NCI-H2107 treated with DMSO at 0.1 percent for 48 hours (cell line): ENCODE results near the gene MCM10.
A peak's percentile ranks its signal among the peaks of the same experiment; 100 is the strongest.

Experiments used
- DNase-seq: peaks from one replicate; lab custom pipeline; 2025; ENCODE audit not compliant: unreplicated experiment; lab: John Stamatoyannopoulos, UW

MCM10 gene

DNA sequence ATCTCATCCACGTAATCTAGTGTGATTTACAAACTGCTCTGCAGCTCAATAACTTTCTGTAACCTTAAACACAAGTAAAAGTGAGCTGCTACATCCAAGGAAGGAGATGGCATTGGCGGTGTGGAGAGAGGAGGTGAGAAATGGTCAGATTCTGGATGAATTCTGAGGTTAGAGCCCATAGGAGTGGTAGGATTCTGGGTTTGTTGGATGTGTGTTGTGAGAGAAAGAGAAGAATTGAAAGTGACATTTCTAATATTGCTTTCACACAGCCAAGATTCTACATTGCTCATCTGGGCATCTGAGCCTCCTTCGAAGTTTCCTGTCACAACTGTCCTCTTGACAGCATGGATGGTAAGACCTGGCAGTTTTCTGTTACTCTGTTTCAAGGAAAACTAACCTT lies 2.5 kb downstream of the MCM10 start:
- no peak for DNase-seq

DNA sequence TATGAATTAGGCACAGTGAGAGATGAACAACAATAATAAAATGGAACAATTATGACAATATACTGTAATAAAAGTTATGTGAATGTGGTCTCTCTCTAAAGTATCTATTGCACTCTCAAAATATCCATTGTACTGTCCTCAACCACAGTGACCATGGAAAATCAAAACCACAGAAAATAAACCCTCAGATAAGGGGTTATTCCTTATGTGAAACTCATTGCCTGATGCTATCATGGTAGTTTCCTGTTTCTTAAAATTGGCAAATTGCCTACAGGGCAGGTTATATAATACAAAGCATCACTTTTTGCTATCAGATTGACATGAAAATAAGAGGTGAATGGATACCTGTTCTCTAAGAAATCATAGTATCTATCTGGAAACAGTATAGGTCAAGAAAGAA lies 3.8 kb downstream of the MCM10 start:
- no peak for DNase-seq

DNA sequence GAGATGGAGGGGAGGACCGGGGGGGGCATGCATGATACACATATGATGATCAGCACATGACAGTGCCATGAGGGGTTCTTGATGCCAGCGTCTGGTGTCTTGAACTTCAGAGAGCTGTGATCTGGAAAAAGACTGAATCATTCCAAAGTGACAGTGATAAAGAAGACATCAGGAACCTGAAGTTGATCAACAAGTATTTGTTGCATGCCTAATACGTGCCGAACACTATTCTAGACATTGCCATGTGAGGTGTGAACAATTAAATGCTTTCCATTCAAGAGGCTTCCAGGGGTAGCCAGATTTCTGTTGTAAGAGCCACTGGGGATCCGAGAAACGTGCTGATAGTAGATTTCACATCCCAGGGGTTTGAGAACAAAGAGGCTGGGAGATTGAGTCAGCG lies 6.2 kb downstream of the MCM10 start:
- DNase-seq: no peak

DNA sequence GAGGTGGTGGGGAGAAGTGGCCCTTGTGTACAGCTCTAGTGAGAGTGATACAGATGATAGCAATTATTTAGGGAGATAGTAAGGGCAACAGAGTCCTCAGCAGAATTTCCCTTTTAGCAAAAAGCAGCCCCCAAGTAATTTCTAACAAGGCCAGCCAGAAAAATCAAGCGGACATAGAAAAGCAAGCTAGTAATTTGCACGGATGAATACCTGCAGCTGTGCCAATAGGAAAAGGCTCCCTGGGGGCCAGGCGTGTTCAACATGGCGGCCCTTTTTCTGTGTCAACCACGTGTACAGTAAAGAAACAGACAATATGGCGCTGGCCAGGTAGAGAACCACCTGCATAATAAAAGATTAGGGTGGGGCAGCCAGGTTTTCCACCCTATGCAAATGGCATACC lies 7.4 kb downstream of the MCM10 start:
- no peak for DNase-seq

DNA sequence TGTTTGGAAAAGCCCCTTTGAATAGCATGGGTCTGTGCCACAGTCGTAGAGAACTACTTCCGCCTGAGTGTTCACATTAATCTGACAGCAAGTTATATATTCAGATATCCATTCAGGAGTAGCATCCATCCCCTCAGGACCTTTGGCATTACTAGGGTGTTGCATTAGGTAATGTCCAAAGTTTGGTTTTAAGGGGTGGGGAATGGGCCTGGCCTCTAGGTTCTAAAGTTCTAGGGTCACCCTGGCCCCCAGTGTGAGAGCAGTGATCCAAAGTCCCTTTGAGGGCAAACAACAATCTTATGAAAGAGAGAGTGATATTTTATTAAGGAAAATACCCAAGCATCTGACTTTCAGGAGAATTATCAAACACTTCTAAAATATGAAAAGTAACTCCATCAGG lies 12.3 kb downstream of the MCM10 start:
- DNase-seq: no peak

DNA sequence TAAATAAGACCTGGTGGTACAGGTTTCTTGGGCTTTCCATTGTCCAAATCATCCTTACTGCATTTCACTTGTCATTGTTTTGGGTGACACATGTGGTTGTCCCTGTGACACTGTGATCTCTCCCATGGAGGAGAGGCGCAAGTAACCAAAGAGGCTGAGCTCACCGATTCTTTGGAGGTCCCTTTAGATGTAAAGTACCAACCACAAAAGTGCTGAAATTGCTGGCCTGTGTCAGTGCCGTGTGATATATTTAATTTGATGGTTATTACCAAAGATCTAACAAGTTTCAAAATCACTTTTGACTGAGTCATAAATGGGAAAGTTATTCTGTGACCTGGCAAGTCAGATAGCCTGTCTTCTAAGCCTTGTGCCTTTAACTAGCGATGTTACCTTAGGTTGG lies 19.4 kb downstream of the MCM10 start:
- no peak for DNase-seq

DNA sequence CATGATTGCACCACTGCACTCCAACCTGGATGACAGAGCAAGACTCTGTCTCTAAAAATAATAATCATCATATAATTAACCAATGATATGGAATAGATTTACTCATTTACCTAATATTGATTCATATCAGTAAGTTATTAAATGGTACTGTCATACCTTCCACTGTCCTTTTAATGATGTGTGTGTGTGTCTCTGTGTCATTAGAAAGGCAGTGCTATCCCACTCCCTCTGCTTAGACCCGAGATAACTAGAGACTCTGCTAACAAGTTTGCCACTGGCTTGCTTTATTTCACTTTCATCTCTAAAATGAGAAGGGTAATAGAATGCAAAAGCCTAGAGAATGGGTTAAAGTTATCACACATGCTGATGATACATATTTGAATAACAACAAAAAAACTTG lies 21.1 kb downstream of the MCM10 start:
- no peak for DNase-seq

DNA sequence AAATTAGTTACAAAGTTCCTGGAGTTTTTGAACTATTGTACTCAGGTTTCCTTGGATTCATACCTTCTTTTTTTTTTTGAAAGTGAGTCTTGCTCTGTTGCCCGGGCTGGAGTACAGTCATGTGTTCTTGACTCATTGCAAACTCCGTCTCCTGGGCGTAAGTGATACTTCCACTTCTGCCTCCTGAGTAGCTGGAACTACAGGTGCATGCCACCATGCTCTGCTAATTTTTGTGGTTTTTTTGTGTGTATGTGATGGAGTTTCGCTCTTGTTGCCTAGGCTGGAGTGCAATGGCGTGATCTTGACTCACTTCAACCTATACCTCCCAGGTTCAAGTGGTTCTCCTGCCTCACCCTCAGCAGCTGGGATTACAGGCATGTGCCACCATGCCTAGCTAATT lies 22.3 kb downstream of the MCM10 start:
- no peak for DNase-seq

DNA sequence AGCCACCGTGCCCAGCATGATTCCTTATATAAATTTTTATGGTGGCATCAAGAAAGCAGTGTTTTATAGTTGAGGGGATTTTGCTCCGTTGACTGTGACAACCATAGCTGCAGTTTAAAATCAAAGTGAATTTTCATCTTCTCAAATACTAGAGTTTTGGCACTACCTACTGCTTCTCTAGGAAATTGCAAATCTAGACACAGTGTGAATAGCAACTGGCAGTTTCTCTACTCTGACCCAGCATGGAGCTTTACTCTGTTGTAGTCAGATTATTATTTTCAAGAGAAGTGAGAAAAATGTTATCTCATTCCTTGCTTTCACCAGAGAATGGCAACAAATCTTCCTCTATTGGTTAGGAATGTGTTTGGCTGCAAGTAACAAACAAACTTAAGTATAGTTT lies 22.9 kb downstream of the MCM10 start:
- no peak for DNase-seq

DNA sequence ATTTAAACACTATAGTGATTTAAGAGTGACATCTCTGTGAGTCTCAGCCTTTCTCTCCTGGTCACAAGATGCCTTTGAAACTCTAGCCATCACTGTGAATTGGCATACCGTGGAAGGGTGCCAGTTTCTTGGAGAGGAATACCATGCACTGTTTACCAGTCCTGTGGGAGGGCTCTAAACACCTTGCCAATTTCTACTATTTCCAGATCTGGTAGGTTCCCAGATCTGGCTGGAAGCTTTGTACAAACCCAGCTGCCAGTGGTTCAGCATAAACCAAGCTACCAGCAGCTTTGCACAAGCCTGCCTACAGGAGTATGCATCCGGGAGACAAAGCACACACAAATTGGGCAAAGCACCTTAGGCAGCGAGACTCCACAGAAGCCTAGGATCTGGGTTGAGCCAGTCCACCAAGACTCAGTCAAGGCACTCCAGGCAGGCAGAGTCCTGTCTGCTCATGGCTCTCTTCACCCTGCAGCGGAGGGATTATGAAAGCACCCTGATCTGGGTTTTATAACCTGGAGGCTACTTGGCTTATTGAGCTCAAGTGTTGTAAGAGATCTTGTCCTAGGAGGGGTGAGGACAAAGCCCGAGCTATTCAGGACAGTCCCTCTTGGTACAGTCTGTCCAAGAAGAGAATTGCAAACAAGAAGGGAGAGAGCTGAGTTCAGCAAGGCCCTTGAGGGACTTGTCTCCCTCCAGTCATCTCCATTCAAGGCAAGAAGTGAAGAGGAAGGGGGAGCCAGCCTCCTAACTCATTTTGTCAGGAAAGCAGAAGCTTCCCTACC lies 23.6 kb downstream of the MCM10 start:
- DNase-seq: peak; percentile 44

DNA sequence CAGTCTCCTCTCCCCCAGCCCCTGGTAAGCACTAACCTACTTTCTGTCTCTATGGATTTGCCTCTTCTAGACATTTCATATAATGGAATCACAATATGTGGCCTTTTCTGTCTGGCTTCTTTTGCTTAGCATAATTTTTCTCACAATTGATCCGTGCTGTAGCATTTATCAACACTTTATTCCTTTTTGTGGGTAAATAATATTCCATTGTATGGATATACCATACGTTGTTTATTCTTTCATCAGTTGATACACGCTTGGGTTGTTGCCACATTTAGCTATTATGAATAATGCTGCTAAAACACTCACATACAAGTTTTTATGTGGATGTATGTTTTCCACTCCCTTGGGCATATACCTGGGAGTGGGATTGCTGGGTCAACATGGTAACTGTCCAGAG lies 25.8 kb downstream of the MCM10 start:
- DNase-seq: no peak

DNA sequence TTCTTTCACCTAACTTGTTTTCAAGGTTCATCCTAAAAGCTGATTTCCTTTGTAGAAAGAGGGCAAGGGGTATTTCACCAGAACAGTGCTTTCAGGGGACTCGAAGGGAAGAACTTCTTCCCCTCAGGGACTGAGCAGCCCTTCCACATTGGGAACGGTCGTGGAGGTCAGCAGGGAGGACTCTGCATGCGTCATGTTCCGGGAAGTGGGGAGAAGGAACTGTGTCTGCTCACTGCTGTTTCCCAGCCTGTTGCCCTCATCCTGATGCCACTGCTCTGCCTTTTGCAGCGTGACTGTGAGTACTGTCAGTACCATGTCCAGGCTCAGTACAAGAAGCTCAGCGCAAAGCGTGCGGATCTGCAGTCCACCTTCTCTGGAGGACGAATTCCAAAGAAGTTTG lies 27.2 kb downstream of the MCM10 start:
- DNase-seq: no peak

DNA sequence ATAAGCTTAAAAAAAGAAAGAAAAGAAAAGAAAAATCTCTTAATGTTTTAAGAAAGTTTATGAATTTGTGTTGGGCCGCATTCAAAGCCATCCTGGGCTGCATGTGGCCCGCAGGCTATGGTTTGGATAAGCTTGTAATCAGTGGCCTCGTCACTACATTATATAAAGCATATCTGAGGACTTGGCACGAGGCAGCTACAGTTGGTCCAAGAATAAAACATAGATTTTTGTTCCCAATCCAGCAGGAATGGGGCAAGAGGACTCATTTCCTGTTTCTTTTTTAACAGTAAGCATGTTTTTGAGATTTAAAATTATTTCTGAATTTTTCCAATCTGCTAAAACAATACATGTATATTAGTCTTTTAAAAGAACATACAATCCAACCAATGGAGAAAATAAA lies 28.6 kb downstream of the MCM10 start:
- DNase-seq: no peak

DNA sequence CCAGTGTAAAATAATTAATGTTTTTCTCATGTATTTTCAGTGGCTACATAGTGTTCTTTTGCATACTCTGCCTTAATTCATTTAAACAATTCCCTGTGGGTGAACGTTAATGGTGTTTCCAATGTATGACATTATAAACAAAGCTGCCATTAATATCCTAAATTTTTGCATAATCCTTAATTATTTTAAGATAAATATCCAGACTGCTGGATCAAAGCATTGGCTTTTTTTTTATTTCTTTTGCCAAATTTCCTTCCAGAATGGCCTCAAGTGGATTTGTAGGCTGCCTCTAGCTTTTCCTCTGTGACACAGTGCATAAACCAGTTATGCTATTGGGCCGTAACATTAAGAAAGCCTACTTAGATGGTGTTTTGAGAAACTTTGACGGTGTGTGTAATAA lies 29.5 kb downstream of the MCM10 start:
- DNase-seq: no peak

DNA sequence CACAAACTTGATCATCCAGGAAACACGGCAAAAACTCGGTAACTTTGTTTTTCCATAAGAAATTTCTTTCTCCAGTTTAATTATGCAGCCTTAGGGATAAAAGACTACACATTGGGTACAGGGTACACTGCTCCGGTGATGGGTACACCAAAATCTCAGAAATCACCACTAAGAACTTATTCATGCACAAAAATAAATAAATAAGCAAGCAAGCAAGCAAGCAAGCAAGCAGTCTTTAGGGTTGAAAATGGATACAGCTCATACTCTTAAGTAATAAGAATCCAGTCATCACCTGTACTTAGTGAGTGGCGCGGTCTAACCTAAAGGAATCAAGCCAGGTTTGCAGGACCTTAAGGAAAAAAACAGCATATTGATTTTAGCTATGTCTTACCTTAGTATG lies 30.0 kb downstream of the MCM10 start:
- no peak for DNase-seq

DNA sequence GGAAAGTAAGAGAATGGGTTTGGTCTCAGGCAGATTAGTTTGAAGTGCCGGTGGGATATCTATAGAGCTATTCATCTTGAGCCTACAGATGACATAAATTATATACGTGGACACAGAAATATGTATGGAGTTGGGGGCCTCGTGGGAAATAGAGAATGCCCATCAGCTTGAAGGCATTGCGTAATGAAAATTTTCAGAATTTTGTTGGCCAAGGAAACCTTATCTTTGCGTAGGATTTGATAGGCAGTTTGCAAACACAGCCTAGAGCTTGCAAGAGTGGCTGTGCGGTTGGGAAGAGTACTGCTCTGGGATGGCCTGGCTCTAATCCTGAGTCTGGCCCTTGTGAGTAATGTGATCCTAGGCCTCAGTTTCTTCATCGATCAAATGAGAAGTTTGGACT lies 32.3 kb downstream of the MCM10 start:
- DNase-seq: no peak

DNA sequence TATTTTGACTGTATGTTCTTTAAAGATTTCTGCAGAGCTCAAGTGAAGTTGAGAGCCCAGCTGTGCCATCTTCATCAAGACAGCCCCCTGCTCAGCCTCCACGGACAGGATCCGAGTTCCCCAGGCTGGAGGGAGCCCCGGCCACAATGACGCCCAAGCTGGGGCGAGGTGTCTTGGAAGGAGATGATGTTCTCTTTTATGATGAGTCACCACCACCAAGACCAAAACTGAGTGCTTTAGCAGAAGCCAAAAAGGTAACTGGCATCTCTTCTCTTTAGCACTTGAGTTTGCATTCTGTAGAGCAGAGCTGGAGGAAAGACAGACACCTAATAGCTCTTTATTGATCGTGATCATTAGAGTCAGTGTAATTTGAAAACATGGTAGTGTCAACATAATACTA lies 33.7 kb downstream of the MCM10 start:
- no peak for DNase-seq

DNA sequence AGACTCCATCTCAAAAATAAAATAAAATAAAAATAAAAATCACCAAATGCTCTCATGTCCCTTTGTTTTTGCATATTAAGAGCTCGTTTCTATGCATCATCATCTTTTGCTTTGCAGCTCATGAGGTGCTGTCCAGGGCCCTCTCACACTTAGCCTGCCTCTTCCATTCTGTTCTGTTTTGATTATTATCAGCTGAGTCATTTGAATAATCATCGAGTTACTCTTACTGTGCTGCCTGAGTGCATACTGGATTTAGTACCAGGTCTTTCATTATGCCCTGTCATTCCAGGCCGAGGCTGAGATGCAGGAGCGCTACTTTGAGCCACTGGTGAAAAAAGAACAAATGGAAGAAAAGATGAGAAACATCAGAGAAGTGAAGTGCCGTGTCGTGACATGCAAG lies 39.8 kb downstream of the MCM10 start:
- no peak for DNase-seq

DNA sequence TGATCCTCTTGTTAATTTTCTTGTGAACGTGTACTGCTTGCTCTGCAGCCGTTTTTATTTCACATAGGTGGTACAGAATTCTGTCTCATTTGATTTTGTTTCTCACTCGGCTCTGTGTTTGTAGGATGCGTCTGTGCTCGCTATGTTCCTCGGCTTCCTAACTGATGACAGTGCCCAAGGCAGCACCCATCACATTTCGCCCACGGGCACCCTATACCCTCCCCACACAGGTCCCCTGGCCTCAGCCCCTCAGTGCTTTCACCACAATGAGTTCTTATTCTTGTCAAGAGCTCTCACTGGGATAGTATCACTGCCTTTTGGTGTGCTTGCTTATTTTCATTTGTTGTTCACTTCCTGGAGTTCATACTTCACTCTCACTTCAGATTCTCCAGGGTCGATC lies 44.7 kb downstream of the MCM10 start:
- no peak for DNase-seq

DNA sequence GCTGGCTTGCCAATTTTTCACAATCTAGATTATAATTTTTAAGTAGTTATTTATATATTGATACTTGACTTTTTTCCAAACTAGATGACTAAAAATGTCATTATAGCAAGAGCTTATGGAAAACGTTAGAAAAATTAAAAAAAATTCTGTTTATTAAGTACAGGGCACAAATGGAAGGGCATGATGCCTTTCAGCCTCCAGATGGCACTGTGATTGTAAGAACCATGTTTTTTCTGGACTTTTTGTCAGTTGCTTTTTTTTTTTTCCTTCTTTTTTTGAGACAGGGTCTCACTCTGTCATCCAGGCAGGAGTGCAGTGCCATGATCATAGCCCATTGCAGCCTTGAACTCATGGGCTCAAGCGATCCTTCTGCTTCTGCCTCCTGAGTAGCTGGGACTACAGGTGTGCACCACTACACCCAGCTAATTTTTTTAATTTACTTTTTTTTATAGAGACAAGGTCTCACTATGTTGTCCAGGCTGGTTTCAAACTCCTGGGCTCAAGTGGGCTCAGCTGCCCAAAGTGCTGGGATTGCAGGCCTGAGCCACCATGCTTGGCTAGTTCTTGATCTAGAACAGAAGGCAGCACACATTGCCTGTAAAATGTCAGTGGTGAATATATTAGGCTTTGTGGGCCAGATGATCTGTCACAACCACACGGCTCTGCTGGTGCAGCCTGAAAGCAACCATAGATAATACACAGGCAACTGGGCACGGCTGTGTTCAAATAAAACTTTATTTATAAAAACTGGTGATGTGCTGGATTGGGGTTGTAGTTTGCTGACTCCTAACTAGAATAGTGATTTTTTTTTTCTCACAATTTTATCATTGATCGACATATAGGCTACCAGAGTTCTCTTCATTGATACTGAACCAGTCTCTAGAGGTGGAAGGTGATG lies 45.4 kb downstream of the MCM10 start:
- no peak for DNase-seq

DNA sequence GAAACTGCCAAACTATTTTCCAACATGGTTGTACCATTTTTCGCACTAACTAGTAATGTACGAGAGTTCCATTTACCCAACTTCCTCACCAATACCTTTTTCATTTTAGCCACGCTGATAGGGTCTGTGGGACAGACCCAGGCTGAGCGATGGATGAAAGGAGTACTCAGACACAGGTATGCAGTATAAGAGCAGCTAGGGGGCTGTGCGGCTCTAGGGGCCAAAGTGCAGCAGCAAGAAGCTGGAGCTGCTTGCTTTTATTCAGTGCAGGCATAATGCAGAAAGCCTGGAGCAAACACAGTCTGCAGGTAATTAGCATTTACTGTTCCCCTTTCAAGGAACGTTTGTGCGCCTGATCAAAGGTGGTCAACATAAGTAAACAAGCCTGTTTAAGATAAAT lies 51.8 kb downstream of the MCM10 start:
- no peak for DNase-seq

DNA sequence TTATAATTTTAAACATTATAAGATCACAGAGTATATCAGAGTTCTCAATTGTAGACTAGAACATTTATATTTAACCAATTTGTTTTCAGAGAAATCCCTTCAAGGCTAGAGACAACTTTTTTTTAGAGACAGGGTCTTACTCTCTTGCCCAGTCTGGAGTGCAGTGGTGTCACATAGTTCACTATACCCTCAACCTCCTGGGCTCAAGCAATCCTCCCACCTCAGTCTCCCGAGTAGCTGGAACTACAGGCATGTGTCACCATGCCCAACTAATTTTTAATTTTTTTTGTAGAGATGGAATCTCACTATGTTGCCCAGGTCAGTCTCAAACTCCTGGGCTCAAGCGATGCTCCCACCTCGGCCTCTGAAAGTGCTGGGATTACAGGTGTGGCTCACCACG lies 57.5 kb downstream of the MCM10 start:
- DNase-seq: no peak
